ENCODE measurements around the gene ZMYND8.
"Not testable (repeated sequence)": the region's sequence is repeated elsewhere in the genome, so short reads cannot be mapped to it uniquely, and the experiment has no call there.

The ZMYND8 gene

GRCh38 chr20:47201074-47201730, 155.3 kb downstream of the ZMYND8 start:
- no peak for DNase-seq

- DNase-seq = no peak
Observed at GRCh38 chr20:47198996-47199552, 157.4 kb downstream of the ZMYND8 start.

GRCh38 chr20:47198254-47198671, 158.2 kb downstream of the ZMYND8 start:
- DNase-seq = no peak

- DNase-seq = peak; percentile 79
Observed at GRCh38 chr20:47196091-47197081, 160.1 kb downstream of the ZMYND8 start.

GRCh38 chr20:47195573-47195972, 160.9 kb downstream of the ZMYND8 start:
- DNase-seq = no peak

GRCh38 chr20:47191956-47192355, 164.5 kb downstream of the ZMYND8 start:
- no peak for DNase-seq

GRCh38 chr20:47191074-47191673, 165.3 kb downstream of the ZMYND8 start:
- DNase-seq = no peak

- DNase-seq = no peak
Observed at GRCh38 chr20:47189060-47189459, 167.4 kb downstream of the ZMYND8 start.

- DNase-seq = no peak
Observed at GRCh38 chr20:47188540-47188939, 168.0 kb downstream of the ZMYND8 start.

GRCh38 chr20:47187450-47188195, 168.9 kb downstream of the ZMYND8 start:
- DNase-seq = no peak

GRCh38 chr20:47183367-47183766, 173.1 kb downstream of the ZMYND8 start:
- no peak for DNase-seq

GRCh38 chr20:47181056-47181862, 175.2 kb downstream of the ZMYND8 start:
- DNase-seq = no peak

- no peak for DNase-seq
Observed at GRCh38 chr20:47179267-47179666, 177.2 kb downstream of the ZMYND8 start.

- DNase-seq = no peak
Observed at GRCh38 chr20:47178851-47179250, 177.6 kb downstream of the ZMYND8 start.

GRCh38 chr20:47178277-47178676, 178.2 kb downstream of the ZMYND8 start:
- no peak for DNase-seq

- DNase-seq = not testable (repeated sequence)
Observed at GRCh38 chr20:47176217-47176616, 180.3 kb downstream of the ZMYND8 start.

- DNase-seq = no peak
Observed at GRCh38 chr20:47175493-47175892, 181.0 kb downstream of the ZMYND8 start.

GRCh38 chr20:47174456-47175243, 181.8 kb downstream of the ZMYND8 start:
- DNase-seq = no peak

- no peak for DNase-seq
Observed at GRCh38 chr20:47173596-47174216, 182.8 kb downstream of the ZMYND8 start.

GRCh38 chr20:47172579-47172978, 183.9 kb downstream of the ZMYND8 start:
- no peak for DNase-seq
